ENCODE measurements around the gene NLGN3. TPM values are rescaled to one million over a fixed set of nuclear protein-coding genes. Genes with fewer than 3 reads are reported as not detected.

The NLGN3 gene
- total RNA-seq, 2 donors from 2014 or later: 2.9 to 3.1 TPM

GRCh38 chrX:71131510-71131909 is 13.1 kb upstream of the NLGN3 start:
- DNase-seq (no peak), ATAC-seq (replicated peaks in 1 of 2) (no peak)
- Mint-ChIP-seq H3K36me3 (ENCODE audit: insufficient read depth in 2 of 2) (peaks cover 21 to 22% of the 10 kb centered on the region in 2 donors), H3K4me3 (no peak overlapping the region), H3K27me3 (ENCODE audit: low read depth) (peaks cover 13% of the 10 kb centered on the region), H3K4me1 (ENCODE audit: low read depth) (peaks cover 8% of the 10 kb centered on the region), H3K27ac (no peak overlapping the region), H3K9me3 (no peaks in the 10 kb centered on the region)

GRCh38 chrX:71140440-71140839 is 4.2 kb upstream of the NLGN3 start:
- ATAC-seq (replicated peaks in 1 of 2): no peak
- Mint-ChIP-seq H3K27me3 (ENCODE audit: low read depth) (peaks cover 12% of the 10 kb centered on the region), H3K27ac (no peak overlapping the region), H3K9me3 (no peaks in the 10 kb centered on the region), H3K4me3 (no peak overlapping the region), H3K36me3 (ENCODE audit: insufficient read depth in 2 of 2) (peaks cover 7 to 9% of the 10 kb centered on the region in 2 donors), H3K4me1 (ENCODE audit: low read depth) (peaks cover 4% of the 10 kb centered on the region)
- DNase-seq: no peak

GRCh38 chrX:71143508-71143907 is 1.1 kb upstream of the NLGN3 start:
- H3K4me1 Mint-ChIP-seq (ENCODE audit: low read depth): peaks cover 9% of the 10 kb centered on the region
- no peak for DNase-seq
- ATAC-seq (replicated peaks in 1 of 2): no peak
- H3K9me3 Mint-ChIP-seq: no peaks in the 10 kb centered on the region
- peaks cover 6% of the 10 kb centered on the region for H3K27me3 Mint-ChIP-seq (ENCODE audit: low read depth)
- no peak overlapping the region for H3K4me3 Mint-ChIP-seq
- no peak overlapping the region for H3K27ac Mint-ChIP-seq
- peaks cover 4 to 5% of the 10 kb centered on the region in 2 donors for H3K36me3 Mint-ChIP-seq (ENCODE audit: insufficient read depth in 2 of 2)

- H3K9me3 Mint-ChIP-seq: no peaks in the 10 kb centered on the region
- ATAC-seq (replicated peaks in 1 of 2) (no peak), DNase-seq (no peak)
- H3K4me3 Mint-ChIP-seq: no peak overlapping the region
- H3K27ac Mint-ChIP-seq: no peak overlapping the region
- H3K36me3 Mint-ChIP-seq (ENCODE audit: insufficient read depth in 2 of 2): no peaks in the 10 kb centered on the region
- peaks cover 4% of the 10 kb centered on the region for H3K27me3 Mint-ChIP-seq (ENCODE audit: low read depth)
- peaks cover 7% of the 10 kb centered on the region for H3K4me1 Mint-ChIP-seq (ENCODE audit: low read depth)
Measured at GRCh38 chrX:71147496-71148277, 3.0 kb downstream of the NLGN3 start.

- peaks cover 7% of the 10 kb centered on the region for H3K4me1 Mint-ChIP-seq (ENCODE audit: low read depth)
- no peak for ATAC-seq (replicated peaks in 1 of 2)
- H3K27ac Mint-ChIP-seq: no peak overlapping the region
- peaks cover 10% of the 10 kb centered on the region for H3K27me3 Mint-ChIP-seq (ENCODE audit: low read depth)
- DNase-seq: no peak
- no peak overlapping the region for H3K4me3 Mint-ChIP-seq
- H3K36me3 Mint-ChIP-seq (ENCODE audit: insufficient read depth in 2 of 2): no peaks in the 10 kb centered on the region
- no peaks in the 10 kb centered on the region for H3K9me3 Mint-ChIP-seq
Measured at GRCh38 chrX:71148278-71148663, 3.6 kb downstream of the NLGN3 start.

GRCh38 chrX:71151366-71151765 is 6.7 kb downstream of the NLGN3 start:
- Mint-ChIP-seq H3K27ac (no peak overlapping the region), H3K27me3 (ENCODE audit: low read depth) (peaks cover 20% of the 10 kb centered on the region), H3K4me3 (no peak overlapping the region), H3K4me1 (ENCODE audit: low read depth) (peaks cover 4% of the 10 kb centered on the region), H3K36me3 (ENCODE audit: insufficient read depth in 2 of 2) (no peaks in the 10 kb centered on the region), H3K9me3 (no peaks in the 10 kb centered on the region)
- no peak for ATAC-seq (replicated peaks in 1 of 2)
- DNase-seq: no peak

- no peaks in the 10 kb centered on the region for H3K9me3 Mint-ChIP-seq
- H3K36me3 Mint-ChIP-seq (ENCODE audit: insufficient read depth in 2 of 2): no peaks in the 10 kb centered on the region
- no peak overlapping the region for H3K27ac Mint-ChIP-seq
- H3K4me3 Mint-ChIP-seq: no peak overlapping the region
- no peak for DNase-seq
- peaks cover 22% of the 10 kb centered on the region for H3K27me3 Mint-ChIP-seq (ENCODE audit: low read depth)
- no peak for ATAC-seq (replicated peaks in 1 of 2)
- peaks cover 6% of the 10 kb centered on the region for H3K4me1 Mint-ChIP-seq (ENCODE audit: low read depth)
Measured at GRCh38 chrX:71154196-71154595, 9.6 kb downstream of the NLGN3 start.

- Mint-ChIP-seq H3K36me3 (ENCODE audit: insufficient read depth in 2 of 2) (no peaks in the 10 kb centered on the region), H3K27me3 (ENCODE audit: low read depth) (peaks cover 22% of the 10 kb centered on the region), H3K4me1 (ENCODE audit: low read depth) (peaks cover 9% of the 10 kb centered on the region), H3K27ac (no peak overlapping the region), H3K4me3 (no peak overlapping the region), H3K9me3 (no peaks in the 10 kb centered on the region)
- DNase-seq: no peak
- no peak for ATAC-seq (replicated peaks in 1 of 2)
Measured at GRCh38 chrX:71154641-71155040, 10.0 kb downstream of the NLGN3 start.

- H3K27me3 Mint-ChIP-seq (ENCODE audit: low read depth): peaks cover 10% of the 10 kb centered on the region
- no peaks in the 10 kb centered on the region for H3K36me3 Mint-ChIP-seq (ENCODE audit: insufficient read depth in 2 of 2)
- no peak for DNase-seq
- no peak for ATAC-seq (replicated peaks in 1 of 2)
- H3K27ac Mint-ChIP-seq: no peak overlapping the region
- no peak overlapping the region for H3K4me3 Mint-ChIP-seq
- H3K9me3 Mint-ChIP-seq: no peaks in the 10 kb centered on the region
- H3K4me1 Mint-ChIP-seq (ENCODE audit: low read depth): peaks cover 9% of the 10 kb centered on the region
Measured at GRCh38 chrX:71158603-71159002, 14.0 kb downstream of the NLGN3 start.

- peaks cover 10% of the 10 kb centered on the region for H3K27me3 Mint-ChIP-seq (ENCODE audit: low read depth)
- no peak for ATAC-seq (replicated peaks in 1 of 2)
Measured at GRCh38 chrX:71159335-71159734, 14.7 kb downstream of the NLGN3 start.

GRCh38 chrX:71160475-71160874 is 15.8 kb downstream of the NLGN3 start:
- DNase-seq: no peak
- Mint-ChIP-seq H3K27me3 (ENCODE audit: low read depth) (peaks cover 10% of the 10 kb centered on the region), H3K4me1 (ENCODE audit: low read depth) (peaks cover 9% of the 10 kb centered on the region)

More at GRCh38 chrX:71159335-71159734, 14.7 kb downstream of the NLGN3 start:
- Mint-ChIP-seq H3K27ac (no peak overlapping the region), H3K36me3 (ENCODE audit: insufficient read depth in 2 of 2) (no peaks in the 10 kb centered on the region), H3K4me1 (ENCODE audit: low read depth) (peaks cover 9% of the 10 kb centered on the region), H3K9me3 (no peaks in the 10 kb centered on the region), H3K4me3 (no peak overlapping the region)
- no peak for DNase-seq

GRCh38 chrX:71162981-71163380 is 18.3 kb downstream of the NLGN3 start:
- H3K36me3 Mint-ChIP-seq (ENCODE audit: insufficient read depth in 2 of 2): no peaks in the 10 kb centered on the region
- H3K27me3 Mint-ChIP-seq (ENCODE audit: low read depth): peaks cover 8% of the 10 kb centered on the region
- peaks cover 9% of the 10 kb centered on the region for H3K4me1 Mint-ChIP-seq (ENCODE audit: low read depth)
- H3K27ac Mint-ChIP-seq: no peak overlapping the region
- DNase-seq: no peak
- ATAC-seq (replicated peaks in 1 of 2): no peak
- no peak overlapping the region for H3K4me3 Mint-ChIP-seq
- H3K9me3 Mint-ChIP-seq: no peaks in the 10 kb centered on the region

More at GRCh38 chrX:71160475-71160874, 15.8 kb downstream of the NLGN3 start:
- Mint-ChIP-seq H3K27ac (no peak overlapping the region), H3K9me3 (no peaks in the 10 kb centered on the region), H3K4me3 (no peak overlapping the region), H3K36me3 (ENCODE audit: insufficient read depth in 2 of 2) (no peaks in the 10 kb centered on the region)
- ATAC-seq (replicated peaks in 1 of 2): no peak

GRCh38 chrX:71164071-71164470 is 19.4 kb downstream of the NLGN3 start:
- no peak for DNase-seq
- ATAC-seq (replicated peaks in 1 of 2): no peak
- no peak overlapping the region for H3K4me3 Mint-ChIP-seq
- no peak overlapping the region for H3K27ac Mint-ChIP-seq
- no peaks in the 10 kb centered on the region for H3K9me3 Mint-ChIP-seq
- H3K36me3 Mint-ChIP-seq (ENCODE audit: insufficient read depth in 2 of 2): no peaks in the 10 kb centered on the region
- H3K4me1 Mint-ChIP-seq (ENCODE audit: low read depth): peaks cover 5% of the 10 kb centered on the region
- peaks cover 8% of the 10 kb centered on the region for H3K27me3 Mint-ChIP-seq (ENCODE audit: low read depth)

GRCh38 chrX:71166461-71166860 is 21.8 kb downstream of the NLGN3 start:
- ATAC-seq (replicated peaks in 1 of 2): no peak
- Mint-ChIP-seq H3K4me1 (ENCODE audit: low read depth) (no peaks in the 10 kb centered on the region), H3K27me3 (ENCODE audit: low read depth) (peaks cover 8% of the 10 kb centered on the region), H3K36me3 (ENCODE audit: insufficient read depth in 2 of 2) (no peaks in the 10 kb centered on the region), H3K27ac (no peak overlapping the region), H3K4me3 (no peak overlapping the region), H3K9me3 (no peaks in the 10 kb centered on the region)
- no peak for DNase-seq
